ENCODE results near the gene SMTNL2.
A peak's percentile ranks its signal among the peaks of the same experiment; 100 is the strongest.
"Not testable (repeated sequence)": the region's sequence is repeated elsewhere in the genome, so short reads cannot be mapped to it uniquely, and the experiment has no call there.

The SMTNL2 gene

GRCh38 chr17:4560421-4560820, 23.9 kb upstream of the SMTNL2 start, which contains the start of gene GGT6:
Gene GGT6 (minus strand): TSS chr17:4560577. CDS start chr17:4560521, 56 bp downstream.
- no peak for DNase-seq (ENCODE audit: low read depth)

- no peak for DNase-seq (ENCODE audit: low read depth)
Measured at GRCh38 chr17:4560837-4561256, 23.5 kb upstream of the SMTNL2 start.

- DNase-seq (ENCODE audit: low read depth) = no peak
Measured at GRCh38 chr17:4562015-4562969, 22.0 kb upstream of the SMTNL2 start.

GRCh38 chr17:4565209-4566141, 18.9 kb upstream of the SMTNL2 start:
- peak; percentile 25 for DNase-seq (ENCODE audit: low read depth)

GRCh38 chr17:4566785-4567184, 17.5 kb upstream of the SMTNL2 start:
- peak; percentile 8 for DNase-seq (ENCODE audit: low read depth)

- no peak for DNase-seq (ENCODE audit: low read depth)
Measured at GRCh38 chr17:4569591-4569990, 14.7 kb upstream of the SMTNL2 start.

- no peak for DNase-seq (ENCODE audit: low read depth)
Measured at GRCh38 chr17:4572131-4572530, 12.2 kb upstream of the SMTNL2 start.

- no peak for DNase-seq (ENCODE audit: low read depth)
Measured at GRCh38 chr17:4573115-4573514, 11.2 kb upstream of the SMTNL2 start.

- DNase-seq (ENCODE audit: low read depth) = no peak
Measured at GRCh38 chr17:4573669-4574068, 10.7 kb upstream of the SMTNL2 start.

- no peak for DNase-seq (ENCODE audit: low read depth)
Measured at GRCh38 chr17:4574448-4575045, 9.8 kb upstream of the SMTNL2 start.

GRCh38 chr17:4576161-4576558, 8.2 kb upstream of the SMTNL2 start:
- DNase-seq (ENCODE audit: low read depth) = no peak

- no peak for DNase-seq (ENCODE audit: low read depth)
Measured at GRCh38 chr17:4576729-4577322, 7.5 kb upstream of the SMTNL2 start.

- DNase-seq (ENCODE audit: low read depth) = no peak
Measured at GRCh38 chr17:4577386-4577993, 6.8 kb upstream of the SMTNL2 start.

- not testable (repeated sequence) for DNase-seq (ENCODE audit: low read depth)
Measured at GRCh38 chr17:4578349-4578748, 6.0 kb upstream of the SMTNL2 start.

GRCh38 chr17:4579678-4580077, 4.7 kb upstream of the SMTNL2 start:
- DNase-seq (ENCODE audit: low read depth) = no peak

- DNase-seq (ENCODE audit: low read depth) = no peak
Measured at GRCh38 chr17:4580291-4580690, 4.0 kb upstream of the SMTNL2 start.

- no peak for DNase-seq (ENCODE audit: low read depth)
Measured at GRCh38 chr17:4582101-4582501, 2.2 kb upstream of the SMTNL2 start.

- DNase-seq (ENCODE audit: low read depth) = no peak
Measured at GRCh38 chr17:4582691-4583090, 1.6 kb upstream of the SMTNL2 start.

GRCh38 chr17:4583206-4583605, 1.1 kb upstream of the SMTNL2 start:
- DNase-seq (ENCODE audit: low read depth) = no peak

GRCh38 chr17:4583782-4584100, 588 bp upstream of the SMTNL2 start:
- no peak for DNase-seq (ENCODE audit: low read depth)

- DNase-seq (ENCODE audit: low read depth) = no peak
Measured at GRCh38 chr17:4584917-4585637, 748 bp downstream of the SMTNL2 start.

Data from stimulated activated CD8-positive, alpha-beta memory T cell treated with anti-CD3 and anti-CD28 coated beads, Interleukin-12 subunit alpha, Interleukin-12 subunit beta, amount 100 ng/mL, for 1 hour (primary cell).